H4 (cell line): ENCODE results near the gene SLC9A9. TPM values are rescaled to one million over a fixed set of nuclear protein-coding genes. Genes with fewer than 3 reads are reported as not detected.
"Not testable (repeated sequence)": the region's sequence is repeated elsewhere in the genome, so short reads cannot be mapped to it uniquely, and the experiment has no call there.

Experiments
- DNase-seq: peaks from one replicate; pipeline ENCODE4 v3.0.0-alpha.2; 2015; ENCODE audit warnings: low spot score
- total RNA-seq: library from RNA; depleted of rRNA; stranded (reverse); fragments of >200 nt; shearing (Covaris generic); gene quantifications from 2 replicates; pipeline ENCODE4 v1.2.3, GENCODE V29; 2014; rRNA removed

The SLC9A9 gene
- total RNA-seq = 9.7 and 10.8 TPM in 2 replicates

- DNase-seq = peak; percentile 59
Measured at GRCh38 chr3:143847787-143848631, at the start of gene SLC9A9. SLC9A9 (minus strand) TSS chr3:143848468; CDS start chr3:143848322, 146 bp downstream.

- no peak for DNase-seq
Measured at GRCh38 chr3:143897576-143898295, 49.5 kb upstream of the SLC9A9 start.

GRCh38 chr3:143896486-143896885 lies 48.2 kb upstream of the SLC9A9 start:
- no peak for DNase-seq

- DNase-seq = no peak
Measured at GRCh38 chr3:143895805-143896204, 47.5 kb upstream of the SLC9A9 start.

GRCh38 chr3:143888846-143889245 lies 40.6 kb upstream of the SLC9A9 start:
- no peak for DNase-seq

GRCh38 chr3:143888166-143888565 lies 39.9 kb upstream of the SLC9A9 start:
- DNase-seq = no peak

GRCh38 chr3:143885780-143886427 lies 37.6 kb upstream of the SLC9A9 start:
- peak; percentile 60 for DNase-seq

GRCh38 chr3:143884861-143885260 lies 36.6 kb upstream of the SLC9A9 start:
- no peak for DNase-seq

- DNase-seq = no peak
Measured at GRCh38 chr3:143883151-143883550, 34.9 kb upstream of the SLC9A9 start.

- no peak for DNase-seq
Measured at GRCh38 chr3:143881095-143881494, 32.8 kb upstream of the SLC9A9 start.

GRCh38 chr3:143875546-143875945 lies 27.3 kb upstream of the SLC9A9 start:
- no peak for DNase-seq

GRCh38 chr3:143873553-143873952 lies 25.3 kb upstream of the SLC9A9 start:
- not testable (repeated sequence) for DNase-seq

- DNase-seq = peak; percentile 54
Measured at GRCh38 chr3:143865302-143865701, 17.0 kb upstream of the SLC9A9 start.

GRCh38 chr3:143859465-143860203 lies 11.4 kb upstream of the SLC9A9 start:
- no peak for DNase-seq

- no peak for DNase-seq
Measured at GRCh38 chr3:143856252-143856970, 8.1 kb upstream of the SLC9A9 start.

- DNase-seq = no peak
Measured at GRCh38 chr3:143855183-143855582, 6.9 kb upstream of the SLC9A9 start.

GRCh38 chr3:143851331-143852017 lies 3.2 kb upstream of the SLC9A9 start:
- DNase-seq = no peak

GRCh38 chr3:143850877-143851276 lies 2.6 kb upstream of the SLC9A9 start:
- DNase-seq = no peak

GRCh38 chr3:143849854-143850549 lies 1.7 kb upstream of the SLC9A9 start:
- peak; percentile 84 for DNase-seq

- DNase-seq = no peak
Measured at GRCh38 chr3:143848704-143849103, 436 bp upstream of the SLC9A9 start.
